Spleen (tissue), 7 donors: ENCODE data around the gene HNRNPD.

ENCODE experiments used
- CTCF ChIP-seq, 11 experiments: fragments of 200-600 bp in 7 of 11; fragments of 450-650 bp in 4 of 11; sonication (generic) in 4 of 11; IDR thresholded peaks in 8 of 11; conservative IDR thresholded peaks in 3 of 11; 1 replicate in 7 of 11; 2 replicates in 4 of 11; pipeline versions ENCODE4 v1.4.0 to v1.8.0; 2016 to 2021; ENCODE audit warnings: antibody characterized with exemption in 11 of 11, inconsistent platforms in 4 of 11, mild to moderate bottlenecking in 1 of 11
- POLR2A ChIP-seq, 3 donors: fragments of 450-650 bp; IDR thresholded peaks; one replicate each; pipeline ENCODE4 v1.5.1; 2017; ENCODE audit warnings: antibody characterized with exemption in 3 of 3, mild to moderate bottlenecking in 1 of 3
- POLR2AphosphoS5 ChIP-seq, 3 donors: sonication (generic); formaldehyde crosslinking; IDR thresholded peaks; one replicate each; pipeline ENCODE4 v1.5.1; 2017; ENCODE audit warnings: antibody characterized with exemption in 3 of 3
- donor health status: DM: no; HTN: no; CAD: no; lungs with moderate emphysema.
- donor health status: DM: no; HTN: no; CAD: no.
- donor health status: DM: no; HTN: no; CAD: no.

GRCh38 chr4:82402196-82402775 lies 28.5 kb upstream of the HNRNPD start:
- TF ChIP-seq POLR2AphosphoS5 (IDR thresholded peaks at IDR 0.05) (no peak), CTCF (IDR thresholded peaks at IDR 0.05 in 8 of 11, conservative IDR thresholded peaks at IDR 0.05 in 3 of 11) (no peak), POLR2A (IDR thresholded peaks at IDR 0.05) (no peak)
